K562 (cell line): ENCODE data around the gene ARHGDIA. TPM values are rescaled to one million over a fixed set of nuclear protein-coding genes. Genes with fewer than 3 reads are reported as not detected.

Source experiments
- KLF1 ChIP-seq: fragments of 450-650 bp; IDR thresholded peaks from 2 replicates; pipeline ENCODE4 v1.6.1; 2016; ENCODE audit warnings: missing genetic modification characterization, missing compliant biosample characterization
- MGA ChIP-seq: fragments of 450-650 bp; IDR thresholded peaks from 2 replicates; pipeline ENCODE4 v1.6.1; 2016; ENCODE audit warnings: mild to moderate bottlenecking, moderate library complexity
- PBX2 ChIP-seq, 2 experiments: IDR thresholded peaks in 1 of 2; conservative IDR thresholded peaks in 1 of 2; 2 replicates each; pipeline ENCODE4 v1.6.1; 2016; ENCODE audit warnings: low read depth in 2 of 2, mild to moderate bottlenecking in 1 of 2, missing compliant biosample characterization in 1 of 2, missing genetic modification characterization in 1 of 2, moderate library complexity in 1 of 2
- UBTF ChIP-seq, 2 experiments: IDR thresholded peaks; 2 replicates each; pipeline ENCODE4 v1.6.1; 2012; ENCODE audit warnings: improper control_type of control experiment in 2 of 2, low read depth in 2 of 2, low read length in 2 of 2, borderline replicate concordance in 1 of 2
- ZNF134 ChIP-seq: fragments of 250-450 bp; sonication (Bioruptor Pico); conservative IDR thresholded peaks from 2 replicates; pipeline ENCODE4 v1.4.0; 2020
- ZNF512 ChIP-seq: IDR thresholded peaks from 2 replicates; pipeline ENCODE4 v1.6.1; 2016; ENCODE audit warnings: missing genetic modification characterization, missing compliant biosample characterization
- polyA plus RNA-seq, 8 experiments: library from polyadenylated mRNA; depleted of rRNA in 4 of 8; stranded (reverse) in 5 of 8; unstranded in 3 of 8; fragments of >200 nt; fragmentation: Nextera tagmentation in 2 of 8; fragmentation: Illumina TruSeq in 1 of 8; extraction: Ambion mirVana in 2 of 8; extraction: Trizol in 1 of 8; gene quantifications; 2 replicates each; pipeline versions ENCODE4 v1.2.1 to v1.2.3, GENCODE V29; 2011 to 2014; ENCODE audit warnings: inconsistent platforms in 1 of 8, missing spikeins in 1 of 8
- total RNA-seq, 7 experiments: library from RNA; depleted of rRNA in 6 of 7; stranded (reverse); fragments of >200 nt in 6 of 7; fragmentation: Illumina TruSeq in 2 of 7; extraction: Trizol in 2 of 7; gene quantifications; 2 replicates each; pipeline versions ENCODE4 v1.2.1 to v1.2.3, GENCODE V29; 2011 to 2021; ENCODE audit warnings: low replicate concordance in 1 of 7

ARHGDIA gene
- total and polyA plus RNA-seq, 9 of the 15 experiments (the other 6 are each of a cell fraction or from before 2014, with no cell fraction given) = 9.6 to 340 (median 97.6) TPM

- TF ChIP-seq MGA (peak; percentile 75; the same call in 1 of the 2 replicates), UBTF (IDR thresholded peaks at IDR 0.05; ENCODE audit: borderline replicate concordance in 1 of 2, low read depth in 2 of 2, low read length in 2 of 2) (no peak), ZNF134 (CRISPR knock-in tag) (peak; percentile 78), PBX2 (CRISPR knock-in tag; IDR thresholded peaks at IDR 0.05; ENCODE audit: low read depth) (no peak), PBX2 (tag; conservative IDR thresholded peaks at IDR 0.05; ENCODE audit: low read depth) (peak; percentile 47), ZNF512 (tag) (no peak), KLF1 (peak; percentile 77; the same call in 1 of the 2 replicates)
Measured at GRCh38 chr17:81860756-81861568, 10.2 kb downstream of the ARHGDIA start (continued).
